Caki2 (cell line): ENCODE results near the gene PHF21A. TPM values are rescaled to one million over a fixed set of nuclear protein-coding genes. Genes with fewer than 3 reads are reported as not detected.
A peak's percentile ranks its signal among the peaks of the same experiment; 100 is the strongest.

Experiments used
- DNase-seq: peaks from one replicate; pipeline ENCODE4 v3.0.0-alpha.2; 2015; ENCODE audit warnings: low read depth
- in situ Hi-C: cut with HindIII; loops from 2 replicates; pipeline ENCODE4 v1.10.0; 2016; ENCODE audit warnings: low sequenced_read_pairs, low pct_unique_long_range_greater_than_20kb, mixed read lengths
- total RNA-seq: library from RNA; depleted of rRNA; stranded (reverse); fragments of >200 nt; shearing (Covaris generic); gene quantifications from 2 replicates; pipeline ENCODE4 v1.2.3, GENCODE V29; 2014; ENCODE audit warnings: low replicate concordance; rRNA removed

PHF21A gene
- 1.2 and 12.0 TPM in 2 replicates for total RNA-seq

DNA sequence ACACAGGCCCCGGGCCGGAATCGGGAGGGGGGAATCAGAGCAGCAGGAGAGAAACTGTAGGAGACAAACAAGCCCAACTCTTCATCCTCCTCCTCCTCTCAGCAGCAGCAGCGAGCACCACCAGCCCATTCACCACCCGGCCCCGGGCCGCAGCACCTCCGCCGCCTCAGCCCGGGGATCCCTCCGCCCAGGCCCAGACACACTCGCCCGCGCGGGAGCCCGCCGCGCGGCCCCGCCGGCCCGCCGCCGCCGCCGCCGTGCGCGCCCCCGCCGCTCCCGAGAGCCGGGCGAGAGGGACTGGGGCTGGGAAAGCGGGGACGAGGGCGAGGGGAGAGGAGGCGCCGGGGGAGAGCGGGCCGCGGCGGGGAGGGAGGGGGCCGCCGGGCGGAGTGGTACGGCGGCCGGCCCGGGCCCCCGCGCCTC lies at the start of gene PHF21A:
TSS of gene PHF21A (minus strand) at position 154 of the 423 bp plus-strand sequence. CDS start 37,235 bp downstream, outside the sequence.
- DNase-seq, result peak; percentile 86
- in situ Hi-C loops, result no loop called here

DNA sequence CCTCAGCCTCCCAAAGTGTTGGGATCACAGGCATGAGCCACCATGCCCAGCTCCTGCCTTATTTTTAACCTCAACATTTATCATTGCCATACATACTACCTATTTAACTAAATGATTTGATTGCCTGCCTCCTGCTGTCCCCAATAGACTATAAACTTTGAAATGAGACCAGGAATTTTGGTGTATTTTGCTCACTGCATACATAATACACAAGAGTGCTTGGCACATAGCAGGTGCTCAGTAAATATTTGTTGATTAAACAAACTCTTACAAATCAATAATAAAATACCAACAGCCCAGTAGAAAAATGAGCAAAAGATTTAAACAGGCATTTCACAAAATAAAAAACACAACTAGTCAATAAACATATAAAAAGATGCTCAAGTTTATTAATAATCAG lies 49.5 kb upstream of the PHF21A start:
- no peak for DNase-seq
- in situ Hi-C loops, result no loop called here

DNA sequence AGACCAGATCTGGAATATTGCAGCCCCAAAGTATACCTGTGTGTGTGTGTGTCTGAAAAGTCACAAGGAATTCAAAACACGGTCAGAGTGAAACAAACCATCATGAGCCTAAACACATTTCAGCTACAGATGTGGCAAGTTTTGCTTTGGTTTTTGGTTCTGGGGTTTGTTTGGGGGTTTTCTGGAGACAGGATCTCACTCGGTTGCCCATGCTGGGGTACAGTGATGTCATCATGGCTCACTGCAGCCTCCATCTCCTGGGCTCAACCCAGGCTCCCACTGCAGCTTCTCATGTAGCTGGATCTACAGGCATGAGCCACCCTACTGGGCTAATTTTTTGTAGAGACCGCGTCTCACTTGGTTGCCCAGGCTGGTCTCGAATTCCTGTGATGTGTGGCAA lies 41.4 kb upstream of the PHF21A start:
- in situ Hi-C loops, result no loop called here
- no peak for DNase-seq

DNA sequence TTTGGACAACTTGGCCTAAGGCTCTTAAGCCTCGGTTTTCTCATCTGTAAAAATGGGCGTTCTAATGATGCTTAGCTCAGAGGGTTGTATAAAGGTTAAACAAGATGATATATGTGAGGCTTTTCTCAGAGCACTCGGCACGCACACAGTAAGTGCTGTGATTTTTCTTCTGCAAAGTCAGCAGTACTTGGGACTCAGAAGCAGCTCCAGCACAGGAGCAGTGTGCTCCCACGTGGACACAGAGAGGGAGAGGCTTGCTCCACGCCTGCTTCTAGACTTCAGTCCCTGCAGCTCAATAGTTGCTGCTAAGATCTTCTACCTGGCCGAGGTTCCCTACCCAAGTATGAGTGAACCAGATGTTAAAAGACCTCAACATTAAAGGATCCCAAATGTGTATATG lies 39.9 kb upstream of the PHF21A start:
- no peak for DNase-seq
- in situ Hi-C loops, result no loop called here

DNA sequence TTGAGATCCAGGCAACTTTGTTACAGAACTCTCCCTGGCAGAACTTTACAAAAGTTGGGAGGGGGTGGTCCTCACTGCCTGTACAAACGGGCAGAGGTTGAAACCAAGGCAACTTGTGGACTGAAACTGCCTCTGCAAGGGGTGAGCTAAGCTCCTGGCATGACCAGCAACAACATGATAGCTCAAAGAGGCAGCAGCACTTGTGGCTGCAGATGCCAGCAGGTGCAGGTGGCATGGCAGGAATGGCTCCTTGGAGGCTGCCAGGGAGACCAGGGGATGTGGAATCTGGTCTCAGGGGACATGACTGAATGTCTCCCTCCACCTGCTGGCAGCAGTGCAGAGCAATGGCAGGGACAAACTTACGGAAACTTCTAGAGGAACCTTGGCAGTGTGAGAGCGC lies 38.8 kb upstream of the PHF21A start:
- in situ Hi-C loops, result no loop called here
- DNase-seq, result no peak

DNA sequence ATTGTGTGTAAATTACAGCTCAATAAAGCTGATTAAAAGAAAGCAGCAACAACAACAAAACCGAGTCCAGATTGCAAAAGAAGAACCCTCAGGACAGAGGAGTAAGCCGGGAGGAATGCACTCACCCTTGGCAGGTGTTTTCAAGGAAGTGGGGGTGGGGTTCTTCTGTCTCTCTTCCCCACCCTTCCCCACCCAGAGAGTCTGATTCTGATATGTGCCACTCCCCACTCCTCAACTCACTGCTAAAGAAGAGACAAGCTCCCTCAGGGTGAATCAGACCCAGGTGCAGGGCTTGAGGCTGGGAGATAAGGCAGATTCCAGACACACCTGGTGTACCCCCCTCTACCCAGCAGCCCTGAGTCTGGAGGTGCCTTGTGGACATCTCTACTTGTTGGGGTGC lies 38.4 kb upstream of the PHF21A start:
- in situ Hi-C loops, result no loop called here
- no peak for DNase-seq

DNA sequence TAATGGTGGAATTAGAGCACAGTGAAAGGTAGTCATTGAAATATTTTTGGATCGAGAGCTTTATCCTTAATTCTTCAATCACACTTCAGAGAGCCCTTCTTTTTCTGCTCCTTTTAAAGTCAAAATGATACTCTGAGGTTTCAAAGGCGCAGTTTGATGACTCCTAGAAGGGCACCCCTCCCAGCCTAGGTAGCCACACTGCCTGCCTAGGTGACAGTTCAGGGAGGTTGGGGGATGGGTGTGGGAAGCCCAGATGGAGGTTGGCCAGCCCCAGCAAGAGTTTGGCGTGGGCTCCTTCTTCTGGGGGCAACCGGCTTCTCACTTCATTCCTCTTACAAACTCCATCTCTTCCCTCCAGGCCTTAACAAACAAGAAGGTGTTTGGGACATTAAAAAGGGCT lies 28.6 kb upstream of the PHF21A start:
- no peak for DNase-seq
- in situ Hi-C loops, result no loop called here

DNA sequence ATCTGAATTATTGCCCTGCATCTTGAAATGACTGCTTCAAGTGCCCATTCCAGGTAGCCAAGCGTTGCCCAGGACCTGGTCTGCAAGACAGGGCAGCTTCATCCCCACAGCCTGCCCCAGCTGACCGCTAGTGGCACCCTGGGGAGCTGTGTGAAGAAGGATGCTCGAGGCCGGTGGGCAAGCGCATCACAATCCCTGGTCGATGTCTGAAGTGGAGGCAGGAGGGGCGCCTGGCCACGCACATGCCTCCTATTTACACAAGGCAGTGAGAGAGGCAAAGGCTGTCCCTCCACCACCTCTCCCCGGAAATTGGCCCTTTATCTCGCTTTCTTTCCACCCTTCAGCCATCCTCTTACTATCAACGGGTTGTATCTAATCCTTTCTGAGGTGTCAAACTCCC lies 28.1 kb upstream of the PHF21A start:
- DNase-seq, result no peak
- in situ Hi-C loops, result no loop called here

DNA sequence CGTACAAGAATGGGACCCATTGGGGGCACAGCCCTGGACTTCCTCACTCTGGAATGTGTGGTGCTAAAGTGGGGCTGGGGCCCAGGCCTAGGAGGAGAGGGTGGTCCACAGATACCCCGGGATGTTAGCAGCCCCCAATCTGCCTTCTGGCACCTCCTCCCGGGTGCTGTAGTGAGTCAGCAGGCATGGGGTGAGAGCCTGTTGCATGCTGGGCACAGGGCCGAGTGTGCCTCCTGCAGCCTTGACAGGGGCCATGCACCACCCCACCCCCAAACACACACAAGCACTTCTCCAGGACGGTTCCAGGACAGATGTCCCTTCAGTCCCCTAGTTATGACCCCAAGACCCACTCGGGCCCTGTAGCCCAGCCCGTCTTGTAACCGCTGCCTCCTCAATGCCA lies 23.5 kb upstream of the PHF21A start:
- DNase-seq, result no peak
- in situ Hi-C loops, result no loop called here

DNA sequence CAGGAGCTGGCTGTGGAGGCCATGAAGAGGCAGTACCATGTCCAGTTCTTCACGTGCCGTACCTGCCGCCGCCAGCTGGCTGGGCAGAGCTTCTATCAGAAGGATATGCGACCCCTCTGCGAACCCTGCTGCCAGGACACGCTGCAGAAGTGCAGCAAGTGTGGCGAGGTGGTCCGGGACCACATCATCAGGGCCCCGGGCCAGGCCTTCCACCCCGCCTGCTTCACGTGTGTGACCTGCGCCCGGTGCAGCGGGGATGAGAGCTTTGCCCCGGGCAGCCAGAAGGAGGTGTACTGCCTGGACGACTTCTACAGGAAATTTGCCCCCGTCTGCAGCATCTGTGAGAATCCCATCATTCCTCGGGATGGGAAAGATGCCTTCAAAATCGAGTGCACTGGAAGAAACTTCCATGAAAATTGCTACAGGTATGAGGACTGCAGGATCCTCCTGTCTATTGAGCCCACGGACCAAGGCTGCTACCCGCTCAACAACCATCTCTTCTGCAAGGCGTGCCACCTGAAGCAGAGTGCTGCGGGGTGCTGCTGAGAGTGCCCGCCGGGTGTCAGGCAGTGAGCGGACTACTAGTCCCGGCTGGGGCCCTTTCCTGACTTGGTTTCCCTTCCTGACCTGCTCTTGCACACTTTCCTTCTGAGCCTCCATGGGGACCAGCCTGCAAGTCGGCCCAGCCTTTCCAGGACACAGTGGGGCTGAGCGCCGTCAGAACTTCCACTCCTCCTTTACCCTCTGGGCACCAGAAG lies 22.0 kb upstream of the PHF21A start:
- in situ Hi-C loops, result no loop called here
- no peak for DNase-seq

DNA sequence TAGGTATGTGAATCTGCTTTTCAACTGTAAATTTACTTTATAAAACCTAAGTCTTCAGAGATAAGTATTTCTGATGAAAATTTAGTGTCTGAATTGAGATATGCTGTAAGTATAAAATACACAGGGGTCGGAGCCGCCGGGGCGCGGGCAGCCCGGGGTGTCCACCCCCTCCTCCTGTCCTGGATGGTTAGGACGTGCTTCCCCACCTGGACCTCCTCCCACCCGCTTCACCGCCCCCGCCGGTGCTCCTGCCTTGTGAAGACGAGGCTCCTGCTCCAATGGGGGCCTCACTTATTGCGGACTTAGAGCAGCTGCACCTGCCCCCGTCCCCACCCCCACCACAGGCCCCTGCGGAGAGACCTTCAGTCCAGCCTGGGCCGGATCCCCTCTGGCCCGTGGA lies 21.3 kb upstream of the PHF21A start:
- DNase-seq, result no peak
- in situ Hi-C loops, result no loop called here

DNA sequence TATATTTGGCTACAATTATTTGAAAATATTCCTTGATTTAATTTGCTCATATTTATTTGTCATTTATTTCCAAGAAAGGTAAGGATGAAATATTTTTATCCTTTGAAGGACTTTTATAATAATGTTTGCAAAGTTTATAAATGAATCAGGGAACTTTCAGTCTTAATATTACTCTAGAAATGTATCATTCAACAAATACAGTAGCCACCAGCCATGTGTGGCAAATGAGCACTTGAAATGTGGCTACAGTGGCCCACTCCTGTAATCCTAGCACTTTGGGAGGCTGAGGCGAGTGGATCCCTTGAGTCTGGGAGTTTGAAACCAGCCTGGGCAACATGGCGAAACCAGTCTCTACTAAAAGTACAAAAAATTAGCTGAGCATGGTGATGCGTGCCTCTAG lies 20.3 kb upstream of the PHF21A start:
- in situ Hi-C loops, result no loop called here
- DNase-seq, result no peak

DNA sequence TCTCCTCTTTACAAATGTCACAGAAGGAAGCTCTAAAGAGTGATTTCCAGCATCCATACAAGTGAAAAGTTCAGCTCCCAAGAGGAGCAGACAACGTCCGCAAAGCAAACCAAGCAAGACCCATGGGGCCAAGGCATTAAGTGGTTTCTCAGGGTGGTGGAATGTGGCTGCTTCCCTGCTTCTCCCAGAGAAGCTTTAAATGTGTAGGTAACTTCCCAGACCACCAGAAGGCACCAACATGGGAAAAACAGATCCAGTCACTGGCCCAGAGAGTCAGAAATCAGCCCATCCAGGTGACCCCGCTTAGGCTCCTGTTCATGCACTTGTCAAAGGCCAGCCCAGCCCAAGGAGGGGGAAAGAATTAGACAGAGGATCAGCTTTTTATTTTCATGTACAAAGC lies 13.3 kb upstream of the PHF21A start:
- no peak for DNase-seq
- in situ Hi-C loops, result no loop called here

DNA sequence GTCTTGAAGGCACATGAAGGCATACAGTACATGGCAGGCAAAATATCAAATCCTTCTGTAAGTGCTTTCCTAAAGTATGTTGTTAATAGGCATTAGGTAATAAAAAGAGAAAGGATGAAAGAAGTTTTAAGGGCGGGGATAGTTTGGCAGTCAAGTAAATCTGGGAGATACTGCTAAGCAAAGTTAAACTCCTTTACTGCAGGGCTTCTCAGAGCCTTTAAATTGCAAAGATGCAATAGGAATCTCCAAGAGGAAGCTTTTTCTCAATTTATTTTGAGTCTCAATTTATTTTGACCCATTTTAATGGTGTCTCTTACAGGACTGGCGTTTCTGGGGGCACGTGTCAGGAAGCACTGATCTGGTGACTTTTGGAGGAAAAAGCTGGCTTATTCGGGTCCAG lies 12.8 kb upstream of the PHF21A start:
- in situ Hi-C loops, result no loop called here
- no peak for DNase-seq

DNA sequence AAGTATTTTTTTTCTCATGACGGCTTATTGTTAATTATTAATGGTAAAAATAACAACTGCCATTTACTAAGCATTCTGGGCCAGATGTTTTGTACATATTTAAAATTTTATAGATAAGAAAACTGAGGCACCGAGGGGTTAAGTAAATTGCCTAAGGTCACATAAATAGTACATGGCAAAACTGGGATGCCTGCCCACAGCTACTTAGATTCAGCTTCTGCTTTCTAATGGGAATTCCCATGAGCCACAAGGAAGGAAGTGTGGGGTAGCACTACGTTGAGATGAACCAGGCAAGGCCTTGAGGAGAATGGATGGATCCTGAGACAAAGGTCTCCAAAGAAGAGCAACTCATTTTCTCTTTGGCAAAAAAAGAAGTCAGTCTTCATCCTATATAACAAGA lies 11.9 kb upstream of the PHF21A start:
- in situ Hi-C loops, result no loop called here

DNA sequence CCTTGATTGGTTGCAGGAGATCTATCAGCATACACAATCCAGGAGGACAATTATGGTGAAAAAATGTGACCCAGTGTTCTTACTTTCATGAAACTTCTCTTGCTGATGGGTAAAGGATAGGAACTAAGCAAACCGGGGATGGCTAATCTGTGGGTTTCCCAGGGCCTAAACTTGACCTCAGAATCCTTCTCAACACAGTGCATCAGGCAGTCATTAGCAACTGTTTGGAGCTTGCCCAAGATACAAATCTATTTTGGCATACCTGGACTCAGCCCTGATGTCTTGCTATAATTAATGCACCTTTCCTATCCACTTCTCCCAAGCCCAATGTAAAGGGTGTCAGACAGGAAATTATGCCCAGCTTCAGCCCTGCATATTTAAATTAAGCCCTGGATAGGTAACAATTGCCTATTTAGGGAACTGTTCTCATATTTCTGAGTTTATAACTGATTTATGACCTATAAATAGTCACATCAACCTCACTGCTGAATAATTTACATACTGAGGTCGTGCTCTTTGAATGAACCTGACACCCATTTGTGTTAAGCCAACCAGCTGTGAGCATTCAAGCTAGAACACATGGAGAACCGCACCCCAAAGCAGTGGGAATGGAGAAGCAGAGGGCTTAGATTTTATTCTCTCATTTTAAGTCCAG lies 9.2 kb upstream of the PHF21A start:
- in situ Hi-C loops, result no loop called here
- DNase-seq, result no peak

More for the DNA sequence above, 11.9 kb upstream of the PHF21A start:
- peak; percentile 34 for DNase-seq

DNA sequence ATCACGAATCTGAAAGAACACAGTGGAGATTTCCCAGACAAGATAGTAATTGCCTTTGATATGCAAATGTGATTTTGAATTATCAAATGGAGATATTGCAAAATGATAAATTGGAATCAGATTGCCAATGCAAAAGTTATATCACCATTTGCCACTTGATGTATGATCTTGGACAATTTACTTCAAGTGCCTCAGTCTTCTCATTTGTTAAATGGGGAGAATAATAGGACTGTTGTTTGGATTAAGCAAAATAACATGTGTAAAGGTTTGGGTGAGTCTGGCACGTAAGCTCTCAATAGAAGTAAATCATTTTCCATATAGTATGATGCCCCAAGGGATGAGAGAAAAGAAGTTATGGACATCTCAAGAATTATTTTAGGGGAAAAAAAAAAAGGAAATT lies 7.9 kb upstream of the PHF21A start:
- DNase-seq, result no peak
- in situ Hi-C loops, result no loop called here

DNA sequence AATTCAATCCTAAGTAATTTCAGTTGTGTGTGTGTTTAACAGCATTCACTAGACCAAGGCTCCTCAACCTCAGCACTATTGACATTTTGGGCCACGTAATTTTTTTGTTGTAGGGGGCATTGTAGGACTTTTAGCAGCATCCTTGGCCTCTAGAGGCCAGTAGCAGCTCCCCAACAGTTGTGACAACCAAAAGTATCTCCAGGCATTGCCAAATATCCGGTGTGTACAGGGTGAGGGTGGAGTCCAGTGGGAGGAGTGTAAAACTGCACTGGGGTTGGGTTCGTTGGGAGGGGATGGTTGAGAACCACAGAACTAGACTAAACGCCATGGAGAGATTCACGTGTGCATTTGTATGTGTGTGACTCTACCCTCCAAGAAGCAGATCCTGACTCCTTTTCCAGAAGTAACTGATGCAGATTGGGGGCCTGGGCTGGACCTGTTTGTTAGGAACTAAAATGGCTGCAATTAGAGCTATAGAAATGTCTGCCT lies 5.9 kb upstream of the PHF21A start:
- DNase-seq, result peak; percentile 26
- in situ Hi-C loops, result no loop called here

DNA sequence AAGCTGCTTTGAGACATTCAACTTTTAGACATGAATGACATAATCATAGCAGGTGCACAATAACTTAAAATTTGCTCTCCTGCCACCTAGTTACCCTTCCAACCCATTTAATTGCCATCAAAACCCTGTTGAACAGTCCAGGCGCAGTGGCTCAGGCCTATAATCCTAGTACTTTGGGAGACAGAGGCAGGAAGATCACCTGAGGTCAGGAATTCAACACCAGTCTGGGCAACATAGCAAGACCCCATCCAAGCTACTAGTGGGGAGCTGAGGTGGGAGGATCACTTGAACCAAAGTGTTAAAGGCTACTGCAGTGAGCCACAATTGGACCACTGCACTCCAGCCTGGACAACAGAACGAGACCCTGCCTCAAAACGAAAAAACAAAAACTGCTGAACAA lies 4.0 kb upstream of the PHF21A start:
- in situ Hi-C loops, result no loop called here
- no peak for DNase-seq
